GM10847 (cell line): Measurements from ENCODE around the gene SLC6A7.

Experiments
- POLR2A ChIP-seq: IDR thresholded peaks from 2 replicates; pipeline ENCODE4 v1.6.1; 2011; ENCODE audit not compliant: insufficient read length; ENCODE audit errors: extremely low read depth

SLC6A7 gene

GRCh38 chr5:150192462-150192861, 2.6 kb downstream of the SLC6A7 start:
- TF ChIP-seq POLR2A, result no peak

- no peak for TF ChIP-seq POLR2A
These were observed 6.0 kb downstream of the SLC6A7 start for GRCh38 chr5:150195736-150196485.

- no peak for TF ChIP-seq POLR2A
These were observed 6.7 kb downstream of the SLC6A7 start for GRCh38 chr5:150196514-150196913.

- no peak for TF ChIP-seq POLR2A
These were observed 7.1 kb downstream of the SLC6A7 start for GRCh38 chr5:150196986-150197385.

GRCh38 chr5:150197476-150197875, 7.6 kb downstream of the SLC6A7 start:
- TF ChIP-seq POLR2A, result no peak

GRCh38 chr5:150202501-150202900, 12.6 kb downstream of the SLC6A7 start:
- TF ChIP-seq POLR2A, result no peak

- TF ChIP-seq POLR2A, result no peak
These were observed 14.1 kb downstream of the SLC6A7 start for GRCh38 chr5:150203832-150204589.

- no peak for TF ChIP-seq POLR2A
These were observed 14.7 kb downstream of the SLC6A7 start for GRCh38 chr5:150204590-150204960.

- TF ChIP-seq POLR2A, result no peak
These were observed 16.4 kb downstream of the SLC6A7 start for GRCh38 chr5:150206098-150206778.

GRCh38 chr5:150206779-150207115, 16.9 kb downstream of the SLC6A7 start:
- no peak for TF ChIP-seq POLR2A

GRCh38 chr5:150208187-150209098, 18.6 kb downstream of the SLC6A7 start:
- no peak for TF ChIP-seq POLR2A

GRCh38 chr5:150209099-150209635, 19.3 kb downstream of the SLC6A7 start:
- TF ChIP-seq POLR2A, result no peak

GRCh38 chr5:150210644-150211043, 20.8 kb downstream of the SLC6A7 start:
- TF ChIP-seq POLR2A, result no peak

- no peak for TF ChIP-seq POLR2A
These were observed 21.5 kb downstream of the SLC6A7 start for GRCh38 chr5:150211156-150212030.

- no peak for TF ChIP-seq POLR2A
These were observed 23.7 kb downstream of the SLC6A7 start for GRCh38 chr5:150213530-150213929.
